IPS-20b (cell line): ENCODE data around the gene HMGXB3.

Experiments
- H3K27ac ChIP-seq: one replicate; pipeline ENCODE4 v1.5.1; 2013; ENCODE audit warnings: low read length
- H3K27me3 ChIP-seq: 2 replicates; pipeline ENCODE4 v1.6.1; 2013; ENCODE audit warnings: mild to moderate bottlenecking, low read length, inconsistent platforms; ENCODE audit not compliant: insufficient read depth
- H3K36me3 ChIP-seq: 2 replicates; pipeline ENCODE4 v1.6.1; 2013; ENCODE audit warnings: low read depth, mild to moderate bottlenecking, inconsistent platforms, low read length, moderate library complexity; ENCODE audit not compliant: insufficient read depth
- H3K4me1 ChIP-seq: 2 replicates; pipeline ENCODE4 v1.6.1; 2013; ENCODE audit warnings: mild to moderate bottlenecking, control low read depth, inconsistent platforms, low read length, moderate library complexity; ENCODE audit not compliant: insufficient read depth
- H3K4me3 ChIP-seq: 2 replicates; pipeline ENCODE4 v1.5.1; 2013; ENCODE audit warnings: mild to moderate bottlenecking, low read length, inconsistent platforms
- H3K9ac ChIP-seq: 2 replicates; pipeline ENCODE4 v1.6.1; 2013; ENCODE audit warnings: low read depth, mild to moderate bottlenecking, inconsistent platforms, low read length, moderate library complexity
- H3K9me3 ChIP-seq: 2 replicates; pipeline ENCODE4 v1.6.1; 2013; ENCODE audit warnings: mild to moderate bottlenecking, low read depth, low read length, inconsistent platforms; ENCODE audit not compliant: insufficient read depth

Gene HMGXB3

DNA sequence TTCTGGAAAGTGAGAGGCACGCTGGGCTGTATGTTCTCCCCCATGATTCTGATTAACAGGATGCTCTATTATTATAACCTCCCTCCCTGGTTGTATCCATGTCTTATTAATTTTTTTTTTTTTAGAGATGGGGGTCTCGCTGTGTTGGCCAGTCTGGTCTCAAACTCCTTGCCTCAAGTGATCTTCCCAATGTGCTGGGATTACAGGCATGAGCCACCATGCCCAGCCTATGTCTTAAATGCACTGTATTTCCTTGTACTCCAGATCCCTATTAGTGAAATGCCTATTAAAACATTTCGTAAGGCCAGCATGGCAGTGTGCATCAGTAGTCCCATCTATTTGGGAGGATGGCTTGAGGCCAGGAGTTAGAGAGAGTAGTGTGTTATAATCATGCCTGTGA lies 7.1 kb upstream of the HMGXB3 start:
- Histone ChIP-seq H3K27ac (no peak overlapping the region), H3K9ac (no peak overlapping the region), H3K36me3 (no peaks in the 10 kb centered on the region)

DNA sequence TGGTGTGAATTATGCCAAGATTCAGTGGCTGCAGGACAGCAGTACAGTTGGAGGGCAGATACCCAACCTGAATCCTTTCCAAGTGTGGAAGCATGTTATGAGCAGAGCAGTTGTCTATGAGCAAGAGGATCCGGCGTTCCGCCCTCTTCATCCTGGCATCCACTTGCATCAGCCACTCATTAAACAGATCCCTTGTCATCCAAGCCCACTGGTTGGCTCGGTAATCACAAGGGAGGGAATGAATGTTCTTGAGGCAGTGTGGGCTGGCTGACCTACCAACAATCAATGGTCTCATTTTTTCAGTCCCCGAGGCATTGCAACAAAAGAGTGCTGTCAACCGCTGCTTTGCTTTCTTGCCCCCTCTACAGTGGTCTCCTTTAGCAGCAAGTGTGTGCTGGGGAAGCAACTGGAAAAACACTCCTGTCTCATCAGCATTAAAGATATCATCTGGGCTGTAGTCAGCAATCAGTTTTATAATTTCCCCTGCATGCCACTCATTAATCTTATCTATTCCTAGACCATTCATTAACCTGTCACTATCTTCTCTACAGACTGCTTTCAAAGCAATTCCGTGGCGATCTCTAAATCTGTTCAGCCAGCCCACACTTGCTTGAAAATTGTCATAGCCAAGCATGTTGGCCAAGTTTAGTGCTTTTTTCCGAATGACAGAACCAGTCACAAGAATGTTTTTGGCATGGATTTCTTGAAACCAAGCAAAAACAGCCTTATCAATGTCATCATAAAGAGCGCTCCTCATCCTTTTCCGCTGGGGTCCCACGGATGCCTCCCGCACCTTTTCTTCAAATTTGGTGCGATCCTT lies 4.9 kb upstream of the HMGXB3 start:
- Histone ChIP-seq H3K36me3 (no peaks in the 10 kb centered on the region), H3K9ac (no peak overlapping the region), H3K4me3 (no peak overlapping the region), H3K4me1 (peaks cover 10% of the 10 kb centered on the region), H3K27me3 (no peaks in the 10 kb centered on the region), H3K27ac (no peak overlapping the region), H3K9me3 (no peaks in the 10 kb centered on the region)

More for the DNA sequence above, 7.1 kb upstream of the HMGXB3 start:
- Histone ChIP-seq H3K27me3 (no peaks in the 10 kb centered on the region), H3K9me3 (no peaks in the 10 kb centered on the region), H3K4me3 (no peak overlapping the region), H3K4me1 (no peaks in the 10 kb centered on the region)

DNA sequence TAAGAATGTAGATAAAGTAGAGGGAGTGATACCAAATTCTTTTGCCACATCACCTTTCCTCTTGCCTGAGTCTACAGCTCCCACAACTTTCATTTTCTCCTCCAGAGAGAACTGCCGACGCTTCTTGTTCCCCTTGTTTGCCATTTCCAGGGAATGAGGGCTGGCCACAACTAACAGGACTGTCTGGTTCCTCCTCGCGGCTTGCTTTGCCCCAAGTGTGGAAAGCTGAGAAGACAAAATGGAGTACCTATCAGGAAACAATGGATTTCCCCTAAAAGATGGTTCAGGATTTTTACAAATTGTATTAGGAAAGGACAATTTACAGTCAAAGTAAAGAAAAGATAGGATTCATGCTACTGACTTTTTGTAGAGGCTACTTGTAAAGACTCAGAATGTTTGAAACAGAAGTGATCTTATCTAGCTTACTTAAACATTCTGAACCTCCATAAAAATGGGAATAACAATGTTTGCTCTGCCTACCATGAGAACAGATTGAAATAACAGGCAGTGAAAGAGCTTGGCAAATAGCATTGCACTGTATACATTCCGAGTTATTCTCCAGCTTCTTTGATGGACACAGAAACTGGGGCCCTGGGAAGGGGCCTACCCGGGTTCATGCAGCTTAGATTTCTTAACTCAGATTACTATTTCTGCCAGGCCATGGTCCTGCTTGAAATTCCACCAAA lies 4.2 kb upstream of the HMGXB3 start:
- Histone ChIP-seq H3K27me3 (0 out of 2 replicates have a peak, but pooled peaks cover 3% of the 10 kb centered on the region), H3K4me3 (no peak overlapping the region), H3K27ac (no peak overlapping the region), H3K9me3 (no peaks in the 10 kb centered on the region), H3K36me3 (no peaks in the 10 kb centered on the region), H3K9ac (no peak overlapping the region), H3K4me1 (peaks cover 10% of the 10 kb centered on the region)

GRCh38 chr5:149998281-149998680 lies 2.3 kb upstream of the HMGXB3 start:
- Histone ChIP-seq H3K4me3 (no peak overlapping the region), H3K27ac (no peak overlapping the region), H3K36me3 (no peaks in the 10 kb centered on the region), H3K4me1 (peaks cover 14% of the 10 kb centered on the region), H3K9me3 (no peaks in the 10 kb centered on the region), H3K27me3 (0 out of 2 replicates have a peak, but pooled peaks cover 3% of the 10 kb centered on the region), H3K9ac (no peak overlapping the region)

DNA sequence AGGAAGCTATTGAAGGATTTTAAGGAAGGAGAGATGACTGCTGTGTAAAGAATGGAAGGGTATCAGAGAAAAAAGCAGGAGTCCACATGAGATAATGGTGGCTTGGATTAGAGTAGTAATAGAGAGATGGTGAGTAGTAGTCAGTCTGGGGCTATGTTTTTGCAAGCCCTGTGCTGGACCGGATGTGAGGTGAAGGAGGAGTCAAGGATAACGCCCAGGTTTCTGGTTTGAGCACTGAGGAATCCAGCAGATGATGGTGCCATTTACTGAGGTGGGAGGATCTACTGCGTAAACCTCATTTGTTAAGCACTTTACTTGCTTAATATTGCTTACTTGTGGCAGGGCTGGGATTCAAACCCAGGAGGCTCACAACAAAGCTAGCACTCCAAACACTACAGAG lies 1.2 kb upstream of the HMGXB3 start:
- Histone ChIP-seq H3K4me1 (peaks cover 14% of the 10 kb centered on the region), H3K27ac (no peak overlapping the region), H3K36me3 (peaks cover 5% of the 10 kb centered on the region), H3K9me3 (no peaks in the 10 kb centered on the region), H3K4me3 (peak overlapping the region; percentile 89), H3K27me3 (0 out of 2 replicates have a peak, but pooled peaks cover 3% of the 10 kb centered on the region), H3K9ac (peak overlapping the region; percentile 85; the same call in 1 of the 2 replicates)

- peak overlapping the region; percentile 85 for H3K9ac ChIP-seq
- H3K36me3 ChIP-seq, result peaks cover 10% of the 10 kb centered on the region
- peaks cover 14% of the 10 kb centered on the region for H3K4me1 ChIP-seq
- 0 out of 2 replicates have a peak, but pooled peaks cover 3% of the 10 kb centered on the region for H3K27me3 ChIP-seq
- peak overlapping the region; percentile 26 for H3K27ac ChIP-seq
- H3K9me3 ChIP-seq, result no peaks in the 10 kb centered on the region
- peak overlapping the region; percentile 89 for H3K4me3 ChIP-seq
Measured at GRCh38 chr5:149999866-150000255, 678 bp upstream of the HMGXB3 start.

DNA sequence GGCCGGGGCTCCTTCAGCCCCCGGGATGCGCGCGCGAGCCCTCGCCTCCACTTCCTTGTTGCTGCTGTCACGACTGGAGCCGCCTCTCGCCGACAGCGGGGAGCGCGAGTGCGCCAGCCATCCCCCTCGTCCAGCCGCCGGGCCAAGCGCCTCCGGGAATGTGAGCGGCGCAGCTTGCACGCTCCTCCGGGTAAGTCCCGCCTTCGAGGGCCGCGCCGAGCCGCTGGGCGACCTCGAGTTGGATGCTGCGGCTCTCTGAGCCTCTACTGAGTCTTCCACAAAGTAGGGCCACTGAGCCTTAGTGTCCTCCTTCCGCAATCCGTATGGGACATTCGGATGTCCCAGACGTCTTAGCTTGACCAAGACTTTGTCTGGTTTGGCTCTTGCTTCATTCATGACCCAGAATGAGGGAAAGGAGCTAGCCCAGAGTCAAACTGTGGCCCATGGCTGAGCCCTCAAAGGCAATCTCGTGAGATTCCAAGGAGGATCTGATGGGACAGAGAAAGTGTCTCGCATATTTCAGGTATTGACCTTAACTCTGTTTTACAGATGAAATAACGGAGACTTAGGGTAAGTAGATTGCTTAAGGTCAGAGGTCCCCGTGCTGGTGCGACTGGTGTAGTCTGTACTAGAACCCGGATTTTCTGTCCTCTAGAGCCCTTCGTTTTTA lies 586 bp downstream of the HMGXB3 start:
- H3K27ac ChIP-seq, result peak overlapping the region; percentile 5
- 0 out of 2 replicates have a peak, but pooled peaks cover 3% of the 10 kb centered on the region for H3K27me3 ChIP-seq

GRCh38 chr5:150001660-150002486 lies 1.3 kb downstream of the HMGXB3 start:
- Histone ChIP-seq H3K27ac (no peak overlapping the region), H3K4me3 (peak overlapping the region; percentile 89), H3K27me3 (0 out of 2 replicates have a peak, but pooled peaks cover 3% of the 10 kb centered on the region)

More for the DNA sequence above, 586 bp downstream of the HMGXB3 start:
- Histone ChIP-seq H3K4me3 (peak overlapping the region; percentile 89), H3K9me3 (no peaks in the 10 kb centered on the region), H3K36me3 (peaks cover 20% of the 10 kb centered on the region), H3K4me1 (peaks cover 14% of the 10 kb centered on the region), H3K9ac (peak overlapping the region; percentile 85)

DNA sequence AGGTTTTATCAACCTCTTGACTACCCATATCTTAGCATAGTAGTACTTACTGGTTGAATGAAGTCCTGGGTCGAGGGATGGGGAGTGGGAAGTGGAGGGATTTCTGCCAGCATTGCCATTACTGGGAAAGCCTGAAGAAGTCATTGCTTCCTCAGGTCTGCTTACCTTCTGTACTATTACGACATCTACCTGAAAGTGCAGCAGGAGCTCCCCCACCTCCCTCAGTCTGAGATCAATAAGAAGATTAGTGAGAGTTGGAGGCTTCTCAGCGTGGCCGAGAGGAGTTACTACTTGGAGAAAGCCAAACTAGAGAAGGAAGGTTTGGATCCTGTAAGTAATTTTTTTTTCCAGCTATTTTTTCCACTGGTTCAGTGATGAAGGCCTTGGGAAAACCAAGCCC lies 5.8 kb downstream of the HMGXB3 start:
- no peak overlapping the region for H3K4me3 ChIP-seq
- 0 out of 2 replicates have a peak, but pooled peaks cover 4% of the 10 kb centered on the region for H3K4me1 ChIP-seq
- peaks cover 69% of the 10 kb centered on the region for H3K36me3 ChIP-seq
- no peaks in the 10 kb centered on the region for H3K9me3 ChIP-seq
- 0 out of 2 replicates have a peak, but pooled peaks cover under 1% of the 10 kb centered on the region for H3K27me3 ChIP-seq
- no peak overlapping the region for H3K9ac ChIP-seq
- H3K27ac ChIP-seq, result no peak overlapping the region

More at GRCh38 chr5:150001660-150002486, 1.3 kb downstream of the HMGXB3 start:
- peaks cover 27% of the 10 kb centered on the region for H3K36me3 ChIP-seq
- peak overlapping the region; percentile 85; the same call in 1 of the 2 replicates for H3K9ac ChIP-seq
- no peaks in the 10 kb centered on the region for H3K9me3 ChIP-seq
- H3K4me1 ChIP-seq, result peaks cover 14% of the 10 kb centered on the region

DNA sequence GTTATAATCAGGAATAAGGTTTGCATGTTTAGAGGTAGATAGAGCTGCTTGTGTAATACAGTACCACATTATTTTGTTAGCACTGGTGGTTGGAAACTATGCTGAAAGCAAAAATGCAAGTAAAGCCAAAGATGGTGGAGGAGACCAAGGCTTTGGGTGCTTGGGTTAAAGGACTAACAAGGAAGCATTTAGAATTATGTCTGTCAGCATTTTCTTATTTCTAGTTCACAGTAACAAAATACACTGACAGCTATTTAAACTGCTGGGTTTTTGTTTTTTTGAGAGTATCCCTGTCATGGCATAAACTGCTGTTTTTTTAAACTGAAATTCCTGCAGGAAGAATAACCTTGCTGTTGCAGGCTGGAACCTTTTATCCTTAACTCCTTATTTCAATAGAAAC lies 6.5 kb downstream of the HMGXB3 start:
- H3K9me3 ChIP-seq, result no peaks in the 10 kb centered on the region
- H3K9ac ChIP-seq, result no peak overlapping the region
- no peak overlapping the region for H3K27ac ChIP-seq
- peaks cover 73% of the 10 kb centered on the region for H3K36me3 ChIP-seq
- H3K27me3 ChIP-seq, result no peaks in the 10 kb centered on the region
- 0 out of 2 replicates have a peak, but pooled peaks cover 2% of the 10 kb centered on the region for H3K4me1 ChIP-seq
- no peak overlapping the region for H3K4me3 ChIP-seq
